Kasumi-1 (cell line): Measurements from ENCODE around the gene CAPN1.
"Not testable (repeated sequence)": the region's sequence is repeated elsewhere in the genome, so short reads cannot be mapped to it uniquely, and the experiment has no call there.

Source experiments
- DNase-seq, 2 experiments: peaks; one replicate each; lab custom pipeline; 2025; lab: John Stamatoyannopoulos, UW

The CAPN1 gene

GRCh38 chr11:65160643-65161042, 21.1 kb upstream of the CAPN1 start:
- no peak for DNase-seq

GRCh38 chr11:65163684-65164083, 18.0 kb upstream of the CAPN1 start:
- no peak for DNase-seq

GRCh38 chr11:65165410-65166317, 16.1 kb upstream of the CAPN1 start:
- no peak for DNase-seq

- no peak for DNase-seq
Observed at GRCh38 chr11:65166893-65167292, 14.8 kb upstream of the CAPN1 start.

- DNase-seq = no peak
Observed at GRCh38 chr11:65167656-65168055, 14.1 kb upstream of the CAPN1 start.

- DNase-seq = no peak
Observed at GRCh38 chr11:65169164-65169641, 12.5 kb upstream of the CAPN1 start.

- DNase-seq = no peak
Observed at GRCh38 chr11:65170058-65170534, 11.6 kb upstream of the CAPN1 start, which contains the start of gene SPDYC. Gene SPDYC (plus strand): TSS chr11:65170233. CDS start chr11:65171358, 1,125 bp downstream.

GRCh38 chr11:65172600-65172999, 9.1 kb upstream of the CAPN1 start:
- no peak for DNase-seq

GRCh38 chr11:65174571-65175010, 7.1 kb upstream of the CAPN1 start:
- DNase-seq = not testable (repeated sequence)

GRCh38 chr11:65180877-65181568, 705 bp upstream of the CAPN1 start:
- DNase-seq = peak; percentile 43 to 44

GRCh38 chr11:65182258-65183170, 786 bp downstream of the CAPN1 start:
- no peak for DNase-seq

GRCh38 chr11:65183201-65183891, 1.6 kb downstream of the CAPN1 start:
- no peak for DNase-seq

GRCh38 chr11:65184146-65184545, 2.4 kb downstream of the CAPN1 start:
- DNase-seq = no peak

GRCh38 chr11:65185171-65185570, 3.4 kb downstream of the CAPN1 start:
- no peak for DNase-seq

- no peak for DNase-seq
Observed at GRCh38 chr11:65185869-65186341, 4.2 kb downstream of the CAPN1 start.

GRCh38 chr11:65186701-65187100, 5.0 kb downstream of the CAPN1 start:
- no peak for DNase-seq

GRCh38 chr11:65187146-65187675, 5.5 kb downstream of the CAPN1 start:
- no peak for DNase-seq

- no peak for DNase-seq
Observed at GRCh38 chr11:65187971-65188461, 6.3 kb downstream of the CAPN1 start.

GRCh38 chr11:65188486-65188885, 6.8 kb downstream of the CAPN1 start:
- DNase-seq = no peak

GRCh38 chr11:65189191-65189590, 7.5 kb downstream of the CAPN1 start:
- no peak for DNase-seq
